Immature natural killer cell (primary cell): ENCODE data around the gene GIT2. TPM values are rescaled to one million over a fixed set of nuclear protein-coding genes. Genes with fewer than 3 reads are reported as not detected.
"Not testable (repeated sequence)": the region's sequence is repeated elsewhere in the genome, so short reads cannot be mapped to it uniquely, and the experiment has no call there.

Experiments used
- DNase-seq, 3 donors: peaks; one replicate each; pipeline ENCODE4 v3.0.0; 2022; ENCODE audit warnings: mixed read lengths in 1 of 3
- H3K27ac Mint-ChIP-seq, 6 donors: one replicate each; pipeline ENCODE4 v1.8.0; 2020; ENCODE audit warnings: mixed read lengths in 6 of 6, mild to moderate bottlenecking in 5 of 6, inconsistent platforms in 4 of 6, moderate library complexity in 3 of 6
- H3K27me3 Mint-ChIP-seq, 3 donors: one replicate each; pipeline ENCODE4 v1.8.0; 2020 to 2021; ENCODE audit warnings: low read depth in 3 of 3, mild to moderate bottlenecking in 3 of 3, mixed read lengths in 3 of 3, moderate library complexity in 3 of 3, inconsistent platforms in 1 of 3
- H3K36me3 Mint-ChIP-seq, 3 donors: one replicate each; pipeline ENCODE4 v1.8.0; 2020; ENCODE audit warnings: mixed read lengths in 3 of 3, inconsistent platforms in 2 of 3, mild to moderate bottlenecking in 2 of 3
- H3K4me1 Mint-ChIP-seq, 2 donors: one replicate each; pipeline ENCODE4 v1.8.0; 2020; ENCODE audit warnings: inconsistent platforms in 2 of 2, mild to moderate bottlenecking in 2 of 2, mixed read lengths in 2 of 2, moderate library complexity in 1 of 2
- H3K4me3 Mint-ChIP-seq, 5 donors: one replicate each; pipeline ENCODE4 v1.8.0; 2020; ENCODE audit warnings: mild to moderate bottlenecking in 5 of 5, mixed read lengths in 5 of 5, inconsistent platforms in 3 of 5, moderate library complexity in 3 of 5
- H3K9me3 Mint-ChIP-seq, 6 donors: one replicate each; pipeline ENCODE4 v1.8.0; 2020; ENCODE audit warnings: mild to moderate bottlenecking in 6 of 6, mixed read lengths in 6 of 6, inconsistent platforms in 4 of 6, moderate library complexity in 3 of 6
- polyA plus RNA-seq, 3 donors: library from polyadenylated mRNA; unstranded; fragments of 300-500 nt; fragmentation: Illumina TruSeq; gene quantifications; one replicate each; pipeline ENCODE4 v1.2.3, GENCODE V29; 2021

The GIT2 gene
- polyA plus RNA-seq, 3 donors from 2014 or later: 54.6 to 100.0 (median 68.7) TPM

DNA sequence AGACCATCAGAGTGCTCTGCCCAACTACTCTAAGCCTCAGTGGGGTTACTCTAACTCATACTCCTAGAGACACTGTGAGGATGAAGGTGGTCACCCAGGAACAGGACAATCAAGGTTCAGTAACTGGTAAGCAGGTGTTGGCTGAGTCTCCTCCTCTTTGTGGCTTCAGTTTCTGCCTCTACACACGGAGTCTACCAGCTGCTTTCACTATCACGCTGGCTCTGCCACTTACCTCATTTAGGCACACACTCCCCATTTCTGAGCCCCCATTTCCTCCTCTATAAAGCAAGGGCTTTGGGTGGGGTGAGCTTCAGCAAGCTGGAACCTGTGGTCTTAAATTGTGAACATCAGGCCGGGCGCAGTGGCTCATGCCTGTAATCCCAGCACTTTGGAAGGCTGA is 103.4 kb downstream of the GIT2 start:
- no peaks in the 10 kb centered on the region for H3K36me3 Mint-ChIP-seq
- peaks cover 4 to 11% (median 6%) of the 10 kb centered on the region in 3 donors for H3K27me3 Mint-ChIP-seq
- peak overlapping the region; percentile 38 to 70 (median 53) for H3K4me3 Mint-ChIP-seq
- no peaks in the 10 kb centered on the region for H3K9me3 Mint-ChIP-seq
- H3K27ac Mint-ChIP-seq: peak overlapping the region; percentile 49 to 90 (median 86)
- peak; percentile 53 to 70 (median 63) for DNase-seq
- peaks cover 54% of the 10 kb centered on the region in 2 donors for H3K4me1 Mint-ChIP-seq

DNA sequence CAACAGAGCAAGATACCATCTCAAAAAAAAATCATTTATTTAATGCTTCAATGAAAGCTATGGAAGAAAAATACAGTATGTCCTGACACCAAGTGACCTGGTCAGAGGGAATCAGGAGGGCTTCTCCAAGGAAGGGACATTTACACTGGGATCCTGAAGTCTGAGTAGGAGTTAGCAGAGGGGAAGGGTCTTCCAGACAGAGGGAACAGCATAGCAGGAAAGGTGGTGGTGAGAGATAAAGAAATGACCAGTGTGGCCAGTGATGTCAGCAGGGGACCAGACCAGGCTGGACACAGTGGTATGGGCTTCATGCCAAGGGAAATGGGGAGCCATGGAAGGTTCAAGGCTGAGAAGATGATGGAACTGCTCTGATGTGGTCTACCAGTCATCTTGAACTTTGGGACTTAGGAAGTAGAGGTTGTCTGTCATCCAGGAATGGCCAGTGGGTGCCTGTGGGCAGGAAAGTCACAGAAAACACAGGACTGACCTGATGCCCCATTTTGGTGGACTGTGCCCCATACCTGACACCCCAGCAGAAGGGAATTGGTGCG is 103.9 kb downstream of the GIT2 start:
- Mint-ChIP-seq H3K27ac (peak overlapping the region; percentile 49 to 90 (median 86)), H3K27me3 (peaks cover 4 to 14% (median 9%) of the 10 kb centered on the region in 3 donors), H3K36me3 (no peaks in the 10 kb centered on the region), H3K4me1 (peaks cover 59% of the 10 kb centered on the region in 2 donors), H3K4me3 (peak overlapping the region; percentile 6 to 70 (median 50)), H3K9me3 (no peaks in the 10 kb centered on the region)
- DNase-seq: no peak

DNA sequence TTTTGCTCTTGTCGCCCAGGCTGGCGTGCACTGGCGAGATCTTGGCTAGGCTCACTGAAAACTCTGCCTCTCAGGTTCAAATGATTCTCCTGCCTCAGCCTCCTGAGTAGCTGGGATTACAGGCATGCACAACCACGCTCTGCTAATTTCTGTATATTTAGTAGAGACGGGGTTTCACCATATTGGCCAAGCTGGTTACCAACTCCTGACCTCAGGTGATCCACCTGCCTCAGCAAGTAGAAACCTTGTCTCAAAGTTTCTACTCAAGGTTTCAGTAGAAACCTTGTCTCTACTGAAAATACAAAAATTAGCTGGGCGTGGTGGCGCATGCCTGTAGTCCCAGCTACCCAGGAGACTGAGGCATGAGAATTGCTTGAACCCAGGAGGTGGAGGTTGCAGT is 104.4 kb downstream of the GIT2 start:
- not testable (repeated sequence) for DNase-seq, H3K36me3 Mint-ChIP-seq, H3K9me3 Mint-ChIP-seq
- Mint-ChIP-seq H3K4me3 (peak overlapping the region in 1 of 5 donors; percentile 70), H3K27me3 (peaks cover 4 to 14% (median 9%) of the 10 kb centered on the region in 3 donors), H3K4me1 (peaks cover 62% of the 10 kb centered on the region in 2 donors), H3K27ac (peak overlapping the region in 5 of 6 donors; percentile 83 to 90 (median 89))

DNA sequence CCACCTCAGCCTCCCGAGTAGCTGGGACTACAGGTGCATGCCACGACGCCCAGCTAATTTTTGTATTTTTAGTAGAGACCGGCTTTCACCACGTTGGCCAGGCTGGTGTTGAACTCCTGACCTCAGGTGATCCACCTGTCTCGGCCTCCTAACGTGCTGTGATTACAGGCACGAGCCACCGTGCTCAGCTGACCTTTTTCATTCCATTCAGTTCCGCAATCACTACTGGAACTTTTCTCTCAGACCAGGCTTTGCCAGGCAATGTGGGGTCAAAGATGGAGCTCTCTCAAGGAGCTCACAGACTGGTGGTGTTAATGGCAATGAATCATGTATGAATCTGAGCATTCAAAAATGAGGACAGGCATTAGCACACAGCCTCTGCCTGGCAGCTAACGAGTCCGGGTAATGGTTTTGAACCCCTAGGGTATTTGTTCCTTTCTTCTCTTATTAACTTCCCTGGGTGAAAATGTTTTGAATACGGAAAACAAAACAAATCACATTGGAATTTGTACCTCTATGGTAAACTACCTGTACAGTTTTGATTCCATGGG is 105.5 kb downstream of the GIT2 start:
- Mint-ChIP-seq H3K27me3 (peaks cover 4 to 14% (median 9%) of the 10 kb centered on the region in 3 donors), H3K4me1 (peaks cover 62% of the 10 kb centered on the region in 2 donors), H3K9me3 (no peaks in the 10 kb centered on the region), H3K27ac (peak overlapping the region; percentile 45 to 89 (median 74)), H3K4me3 (peak overlapping the region in 2 of 5 donors; percentile 23 to 45), H3K36me3 (no peaks in the 10 kb centered on the region)
- no peak for DNase-seq

DNA sequence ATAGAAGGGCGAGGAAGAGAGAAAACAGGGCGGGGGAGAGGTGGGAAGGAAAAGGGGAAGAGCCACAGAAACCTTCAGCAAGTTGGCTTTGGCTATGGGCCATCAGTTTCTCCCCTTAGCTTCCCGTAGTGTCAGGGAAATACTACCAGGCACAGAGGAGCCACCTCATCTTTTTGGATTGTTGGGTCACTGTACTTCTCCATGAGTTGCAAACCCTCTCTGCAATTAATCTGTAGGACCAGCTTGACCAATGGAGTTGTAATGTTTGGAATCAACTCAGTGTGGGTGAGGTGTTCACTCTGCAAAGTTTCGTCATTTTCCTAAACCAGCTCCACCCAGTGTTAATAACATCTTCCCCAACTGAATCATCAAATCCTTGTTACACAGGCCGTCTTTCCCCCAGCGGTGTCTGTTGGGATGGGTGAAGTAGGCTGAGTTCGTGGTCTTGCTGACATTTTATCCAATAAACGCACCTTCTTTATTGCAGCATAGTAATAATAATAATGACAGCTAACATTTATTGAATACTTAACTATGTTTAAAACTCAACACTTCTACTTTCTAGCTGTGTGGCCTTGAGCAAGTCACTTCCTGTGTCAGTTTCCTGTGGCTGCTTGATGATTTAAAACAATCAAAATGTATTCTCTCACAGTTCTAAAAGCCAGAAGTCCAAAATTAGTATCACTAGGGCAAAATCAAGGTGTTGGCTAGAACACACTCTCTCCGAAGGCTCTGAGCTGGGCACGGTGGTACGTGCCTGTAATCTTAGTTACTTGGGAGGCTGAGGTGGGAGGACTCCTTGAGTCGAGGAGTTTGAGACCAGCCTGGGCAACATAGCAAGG is 107.8 kb downstream of the GIT2 start:
- H3K36me3 Mint-ChIP-seq: no peaks in the 10 kb centered on the region
- H3K9me3 Mint-ChIP-seq: no peaks in the 10 kb centered on the region
- peak; percentile 71 to 76 (median 75) for DNase-seq
- H3K27me3 Mint-ChIP-seq: peaks cover 2 to 13% (median 8%) of the 10 kb centered on the region in 3 donors
- H3K4me3 Mint-ChIP-seq: peak overlapping the region; percentile 82 to 95 (median 86)
- peaks cover 54 to 57% of the 10 kb centered on the region in 2 donors for H3K4me1 Mint-ChIP-seq
- H3K27ac Mint-ChIP-seq: peak overlapping the region; percentile 96 to 99 (median 98)

DNA sequence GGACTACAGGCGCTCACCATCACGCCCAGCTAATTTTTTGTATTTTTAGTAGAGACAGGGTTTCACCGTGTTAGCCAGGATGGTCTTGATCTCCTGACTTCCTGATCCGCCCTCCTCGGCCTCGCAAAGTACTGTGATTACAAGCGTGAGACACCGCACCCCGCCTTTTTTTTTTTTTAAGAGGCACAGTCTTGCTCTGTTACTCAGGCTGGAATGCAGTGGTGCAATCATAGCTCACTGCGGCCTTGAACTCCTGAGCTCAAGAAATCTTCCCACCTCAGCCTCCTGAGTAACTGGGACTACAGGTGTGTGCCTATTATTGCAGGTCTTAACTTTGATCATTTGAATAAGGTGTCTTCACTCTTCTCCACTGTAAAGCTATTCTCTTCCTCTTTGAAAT is 110.6 kb downstream of the GIT2 start:
- H3K4me1 Mint-ChIP-seq: peaks cover 41% of the 10 kb centered on the region in 2 donors
- H3K27me3 Mint-ChIP-seq: peaks cover 5 to 15% (median 6%) of the 10 kb centered on the region in 3 donors
- H3K27ac Mint-ChIP-seq: peak overlapping the region in 1 of 6 donors; percentile 34
- DNase-seq: no peak
- H3K36me3 Mint-ChIP-seq: no peaks in the 10 kb centered on the region
- no peak overlapping the region for H3K4me3 Mint-ChIP-seq
- H3K9me3 Mint-ChIP-seq: no peaks in the 10 kb centered on the region

DNA sequence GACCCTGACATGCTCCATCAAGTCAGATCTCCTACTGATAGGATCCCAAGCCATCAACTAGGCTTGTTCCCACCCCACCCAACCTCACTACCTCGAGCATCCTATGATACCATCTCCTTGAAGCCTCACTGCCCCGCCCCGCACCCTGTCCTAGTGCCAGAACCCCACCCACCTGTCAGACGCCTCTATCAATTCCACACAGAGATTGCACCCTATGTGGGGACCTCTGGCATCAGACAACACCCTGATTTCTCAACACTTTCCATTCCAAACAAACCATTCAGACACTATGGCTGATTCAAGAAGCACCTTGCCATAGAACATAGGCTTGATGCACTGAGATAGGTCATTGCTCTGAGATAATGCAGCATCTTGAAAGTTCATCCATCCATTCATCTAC is 112.7 kb downstream of the GIT2 start:
- Mint-ChIP-seq H3K9me3 (no peaks in the 10 kb centered on the region), H3K27me3 (peaks cover 6 to 24% (median 8%) of the 10 kb centered on the region in 3 donors), H3K4me3 (no peak overlapping the region), H3K4me1 (peaks cover 39 to 41% of the 10 kb centered on the region in 2 donors), H3K36me3 (no peaks in the 10 kb centered on the region), H3K27ac (peak overlapping the region in 2 of 6 donors; percentile 11 to 55)
- no peak for DNase-seq

DNA sequence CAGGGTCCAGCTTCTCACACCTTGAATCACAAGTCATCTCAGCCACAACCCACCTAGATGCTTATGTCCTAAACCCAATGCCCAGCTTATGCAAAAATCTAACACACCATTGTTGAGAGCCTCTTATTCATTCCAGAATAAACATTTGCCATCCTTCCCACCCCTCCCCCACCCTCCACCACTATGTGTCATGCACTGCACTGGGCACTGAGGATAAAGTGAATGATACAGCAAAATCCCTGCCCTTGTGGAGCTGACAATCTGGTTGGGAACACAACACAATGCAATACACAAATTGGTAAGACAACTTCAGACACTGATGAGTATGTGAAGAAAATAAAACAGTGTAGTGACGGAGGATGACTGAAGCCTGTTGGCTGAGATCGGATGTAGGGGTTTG is 114.4 kb downstream of the GIT2 start:
- Mint-ChIP-seq H3K4me1 (peaks cover 42% of the 10 kb centered on the region in 2 donors), H3K36me3 (no peaks in the 10 kb centered on the region), H3K27ac (peak overlapping the region in 4 of 6 donors; percentile 48 to 98 (median 94)), H3K4me3 (peak overlapping the region in 4 of 5 donors; percentile 82 to 88 (median 86)), H3K27me3 (peaks cover 0 to 20% (median 6%) of the 10 kb centered on the region in 3 donors), H3K9me3 (peaks cover 0 to 2% (median 0%) of the 10 kb centered on the region in 6 donors)
- no peak for DNase-seq

DNA sequence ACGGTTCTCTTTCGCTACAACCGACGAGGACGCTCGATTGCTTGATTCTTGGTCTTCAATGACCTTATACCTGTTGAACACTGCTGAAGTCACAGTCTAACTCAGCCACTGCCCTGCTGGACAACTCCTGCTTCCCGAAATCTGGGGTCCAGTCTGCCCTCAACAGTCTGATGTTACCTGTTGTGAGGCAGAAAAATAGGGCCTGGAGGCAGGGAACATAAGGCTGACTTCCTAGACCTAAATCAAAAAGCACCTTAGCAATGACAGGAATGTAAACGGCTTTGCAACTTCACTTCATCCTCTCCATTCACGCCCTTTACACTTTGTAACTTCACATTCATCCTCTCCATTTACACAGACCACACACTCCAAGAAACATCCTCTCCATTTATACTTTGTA is 115.2 kb downstream of the GIT2 start:
- peaks cover 0 to 2% (median 0%) of the 10 kb centered on the region in 6 donors for H3K9me3 Mint-ChIP-seq

DNA sequence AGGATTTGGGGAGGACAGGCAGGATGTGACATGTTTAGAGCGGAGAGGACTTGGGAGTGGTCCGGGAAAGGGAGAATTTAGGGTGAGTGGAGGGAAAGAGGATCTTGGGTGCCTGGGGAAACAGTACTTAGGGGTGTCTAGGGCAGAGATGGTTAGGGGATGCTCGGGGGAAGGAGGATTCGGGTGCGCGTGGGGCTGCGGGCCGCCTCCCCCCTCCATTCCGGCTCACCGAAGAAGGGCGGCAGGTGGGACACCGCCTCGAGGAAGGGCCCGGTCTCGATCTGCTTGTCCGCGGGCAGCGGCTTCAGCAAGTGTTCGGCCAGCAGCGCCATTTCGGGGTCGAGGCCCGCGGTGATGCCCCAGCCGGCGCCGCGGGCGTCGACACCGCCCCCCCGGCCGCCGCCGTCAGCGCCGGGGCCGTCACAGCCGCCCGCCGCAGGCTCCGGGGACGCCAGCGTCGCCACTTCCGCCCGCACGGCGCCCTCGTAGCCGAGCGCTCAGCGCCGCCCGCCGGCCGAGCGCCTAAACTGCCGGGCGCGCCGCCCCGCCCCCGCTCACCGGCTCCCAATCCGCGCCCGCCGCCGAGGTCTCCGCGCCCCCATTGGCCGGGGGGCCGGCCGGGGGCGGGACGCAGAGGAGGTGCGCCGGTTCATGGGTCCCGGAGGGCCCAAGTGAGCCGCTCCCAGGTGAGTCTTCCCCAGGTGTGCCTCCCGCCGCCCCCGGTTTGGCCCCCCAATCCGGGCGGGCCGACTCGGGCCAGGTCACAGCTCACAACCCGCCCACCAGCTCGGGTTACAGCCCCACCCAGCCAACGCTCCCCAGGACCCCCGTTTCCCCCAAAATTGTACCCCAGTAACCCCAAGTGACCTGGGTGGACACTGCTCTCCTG is 115.9 kb downstream of the GIT2 start, which contains the start of gene GLTP:
TSS of gene GLTP (minus strand) at position 499 of the 889 bp plus-strand sequence. CDS start at position 332, 167 bp downstream.
- Mint-ChIP-seq H3K4me1 (peaks cover 56% of the 10 kb centered on the region in 2 donors), H3K27me3 (peaks cover 0 to 20% (median 6%) of the 10 kb centered on the region in 3 donors)

More for the DNA sequence above, 115.2 kb downstream of the GIT2 start:
- H3K27ac Mint-ChIP-seq: peak overlapping the region; percentile 82 to 98 (median 94)
- H3K4me1 Mint-ChIP-seq: peaks cover 49 to 50% of the 10 kb centered on the region in 2 donors
- no peaks in the 10 kb centered on the region for H3K36me3 Mint-ChIP-seq
- DNase-seq: no peak
- peak overlapping the region; percentile 82 to 95 (median 87) for H3K4me3 Mint-ChIP-seq
- H3K27me3 Mint-ChIP-seq: peaks cover 0 to 20% (median 6%) of the 10 kb centered on the region in 3 donors

More for the DNA sequence above, 115.9 kb downstream of the GIT2 start, which contains the start of gene GLTP:
- peaks cover 0 to 2% (median 0%) of the 10 kb centered on the region in 6 donors for H3K9me3 Mint-ChIP-seq
- H3K36me3 Mint-ChIP-seq: no peaks in the 10 kb centered on the region
- peak within 1 kb of the TSS; percentile 91 to 99 (median 98) for H3K27ac Mint-ChIP-seq
- peak within 1 kb of the TSS; percentile 95 to 99 (median 98) for H3K4me3 Mint-ChIP-seq
- DNase-seq: peak; percentile 92 to 94 (median 93)
